ENCODE data around the gene EEF1AKMT3.
"Not testable (repeated sequence)": the region's sequence is repeated elsewhere in the genome, so short reads cannot be mapped to it uniquely, and the experiment has no call there.

The EEF1AKMT3 gene

DNA sequence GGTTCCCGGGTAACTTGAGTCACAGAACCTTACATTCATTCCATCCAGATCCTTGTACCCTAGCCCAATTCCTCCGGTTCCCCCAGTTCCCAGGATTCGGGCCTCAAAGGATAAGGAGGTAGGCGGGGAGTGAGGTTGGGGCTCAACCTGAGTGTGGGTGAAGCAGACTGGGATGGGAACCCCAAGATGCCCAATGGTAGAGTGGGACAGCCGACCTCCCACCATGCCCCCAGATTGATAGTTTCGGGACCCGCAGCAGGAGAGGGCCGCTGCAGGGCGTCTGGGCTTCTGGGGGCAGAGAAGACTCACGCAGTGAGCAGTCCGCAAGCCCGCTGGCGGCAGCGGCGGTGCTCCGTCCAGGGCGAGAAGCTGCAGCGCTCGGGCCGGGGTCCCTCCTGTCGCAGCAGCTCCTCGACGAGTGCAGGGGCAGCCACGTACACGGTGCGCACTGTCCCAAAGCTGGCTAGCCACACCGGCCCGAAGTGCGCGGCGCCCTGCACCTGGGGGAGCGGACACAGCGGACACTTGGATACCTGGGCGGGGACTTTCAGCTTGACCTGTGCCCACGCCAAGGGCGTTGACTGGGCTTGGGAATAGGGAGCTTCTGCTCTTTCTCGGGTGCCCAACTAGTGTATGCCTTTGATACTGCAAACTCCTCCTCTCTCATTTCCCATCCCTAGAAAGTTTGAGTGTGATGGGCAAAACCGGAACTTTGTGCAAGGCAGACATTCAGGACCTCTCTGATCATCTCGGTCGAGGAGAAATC is 6.5 kb upstream of the EEF1AKMT3 start:
- peak; percentile 15 to 17 for ATAC-seq

DNA sequence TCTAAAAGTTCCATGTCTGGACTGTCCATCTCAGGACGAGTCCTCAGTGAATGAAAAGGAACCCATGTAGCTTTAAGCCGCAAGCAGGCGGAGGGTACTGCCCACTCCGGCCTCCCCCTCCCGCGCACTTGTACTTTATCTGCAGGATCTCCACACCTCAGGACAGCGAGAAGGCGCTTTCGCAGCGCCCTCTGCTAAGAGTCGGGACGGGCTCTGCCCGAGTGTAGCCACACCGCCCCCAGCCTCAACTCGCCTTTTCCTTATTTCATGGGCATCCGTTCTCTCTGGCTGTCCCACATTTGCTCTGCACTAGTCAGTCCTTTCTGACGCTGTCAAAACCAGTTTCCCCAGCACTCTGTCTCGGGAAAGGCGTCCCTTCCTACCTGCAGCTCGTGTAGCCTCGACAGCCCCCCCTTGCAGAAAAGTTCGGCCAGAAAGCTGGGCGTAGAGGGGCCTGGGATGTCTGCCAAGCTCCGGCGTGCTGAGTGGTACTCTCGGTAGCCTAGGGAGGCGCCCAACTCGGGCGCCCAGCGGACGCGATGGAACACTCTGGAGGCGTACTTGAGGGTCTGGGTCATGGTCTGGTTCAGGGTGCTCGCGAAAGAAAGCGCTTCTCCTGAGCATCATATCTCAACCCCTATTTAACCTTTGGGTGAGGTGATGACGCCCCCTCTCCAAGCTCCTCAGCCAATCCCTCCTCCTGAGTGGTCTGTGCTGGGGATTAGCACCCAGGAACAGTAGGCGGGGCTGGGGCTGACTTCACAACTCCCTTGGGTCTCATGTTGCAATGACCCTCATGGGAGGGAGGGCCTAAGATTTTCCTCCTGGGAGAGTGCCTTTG is 5.7 kb upstream of the EEF1AKMT3 start, which contains the start of gene CYP27B1:
Gene CYP27B1, minus strand, starts transcription at position 615 of the 841 bp plus-strand sequence. Its CDS starts 37 bp downstream, at position 578.
- ATAC-seq: no peak

DNA sequence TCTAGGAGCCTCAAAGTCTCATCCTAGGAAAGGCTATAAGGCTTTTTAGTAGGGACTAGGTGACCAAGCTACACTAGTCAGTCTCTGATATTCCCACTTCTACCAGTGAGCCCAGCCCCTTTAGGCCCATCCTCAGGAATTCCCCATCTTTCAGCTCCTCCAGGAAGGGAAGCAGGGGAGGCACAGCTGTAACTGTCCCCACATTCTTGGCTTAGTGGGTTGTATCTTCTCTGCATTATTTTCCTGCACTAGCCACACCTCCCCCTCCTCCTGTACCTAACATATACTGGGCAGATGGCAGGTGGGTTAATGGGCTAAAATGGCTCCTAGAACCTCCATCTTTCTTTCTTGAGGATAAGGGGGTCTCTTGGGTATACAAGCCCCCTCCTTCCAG is 5.1 kb upstream of the EEF1AKMT3 start:
- no peak for ATAC-seq

DNA sequence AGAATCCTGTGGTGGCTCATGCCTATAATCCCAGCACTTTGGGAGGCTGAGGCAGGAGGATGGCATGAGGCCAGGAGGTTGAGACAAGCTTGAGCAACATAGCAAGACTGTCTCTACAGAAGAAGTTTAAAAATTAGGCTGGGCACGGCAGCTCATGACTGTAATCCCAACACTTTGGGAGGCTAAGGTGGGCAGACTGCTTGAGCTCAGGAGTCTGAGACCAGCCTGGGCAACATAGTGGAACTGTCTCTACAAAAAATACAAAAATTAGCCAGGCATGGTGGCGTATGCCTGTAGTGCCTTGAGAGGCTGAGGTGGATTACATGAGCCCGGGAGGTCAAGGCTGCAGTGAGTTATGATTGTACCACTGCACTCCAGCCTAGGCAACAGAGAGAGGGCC is 4.5 kb upstream of the EEF1AKMT3 start:
- no peak for ATAC-seq

DNA sequence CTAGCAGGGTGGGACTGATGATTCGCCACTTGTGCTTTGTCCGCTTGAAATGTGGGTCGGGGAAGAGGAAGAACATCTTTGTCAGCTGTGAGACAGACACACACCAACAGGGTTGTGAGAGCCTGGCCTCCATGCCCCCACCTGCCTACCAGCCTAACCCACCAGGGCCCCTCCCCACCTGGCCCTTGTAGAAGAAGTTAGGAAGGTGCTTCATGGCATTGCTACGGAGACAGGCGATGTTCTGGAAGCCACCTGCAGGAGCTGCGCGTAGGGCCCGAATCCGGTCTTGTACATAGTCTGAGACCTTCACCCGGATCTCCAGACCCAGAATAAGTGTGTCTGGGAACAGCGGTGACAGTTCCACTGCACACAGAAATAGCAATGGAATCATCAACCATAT is 2.8 kb upstream of the EEF1AKMT3 start:
- ATAC-seq: no peak

DNA sequence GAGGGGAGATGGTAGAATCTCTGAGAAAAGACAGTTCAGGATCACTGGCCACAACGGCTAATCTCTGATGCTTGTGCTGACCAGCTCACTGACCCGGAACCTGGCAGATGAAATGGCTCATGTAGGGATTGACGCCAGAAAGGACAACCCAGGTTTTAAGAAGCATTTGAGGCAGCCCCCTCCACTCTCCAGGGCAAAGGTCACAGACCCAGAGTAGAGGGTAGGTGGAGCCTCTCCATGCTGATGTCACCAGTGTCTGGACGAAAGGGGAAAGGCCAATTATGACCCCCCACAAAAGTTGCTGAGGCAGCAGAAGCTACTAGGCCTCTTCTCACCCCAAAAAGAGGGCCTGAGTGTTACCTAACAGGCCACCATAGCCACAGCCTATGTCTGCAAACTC is 1.7 kb upstream of the EEF1AKMT3 start:
- no peak for ATAC-seq

DNA sequence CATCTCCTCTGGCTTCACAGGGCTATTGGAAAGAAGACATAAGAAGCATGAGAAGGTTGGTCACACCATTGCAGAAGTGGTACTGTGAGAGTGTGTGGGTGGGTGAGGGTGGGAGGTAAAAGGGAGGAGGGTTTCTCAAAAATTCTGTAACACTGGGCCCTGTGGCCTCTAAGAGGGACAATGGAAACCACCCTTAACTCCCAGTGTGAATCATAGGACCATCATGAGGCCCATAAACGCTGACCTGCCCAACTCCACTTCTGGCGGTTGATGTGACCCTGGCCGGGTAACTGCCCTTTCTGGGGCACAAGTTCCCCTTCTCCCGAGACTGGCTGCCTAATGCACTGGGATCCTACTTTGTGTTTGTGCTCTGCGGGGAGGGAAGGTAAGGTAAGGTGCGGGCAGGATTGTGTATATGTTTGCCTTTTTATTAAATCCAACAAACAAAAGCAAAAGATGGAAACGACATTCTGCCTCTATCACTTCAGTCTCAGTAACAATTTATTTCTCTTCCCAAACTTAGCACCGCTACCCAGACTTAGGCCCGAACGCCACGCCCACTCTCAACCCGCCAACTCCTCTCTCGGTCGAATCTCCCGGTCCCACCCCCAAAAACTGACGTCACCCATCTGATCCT is 1.1 kb upstream of the EEF1AKMT3 start:
- peak; percentile 77 to 80 for ATAC-seq

DNA sequence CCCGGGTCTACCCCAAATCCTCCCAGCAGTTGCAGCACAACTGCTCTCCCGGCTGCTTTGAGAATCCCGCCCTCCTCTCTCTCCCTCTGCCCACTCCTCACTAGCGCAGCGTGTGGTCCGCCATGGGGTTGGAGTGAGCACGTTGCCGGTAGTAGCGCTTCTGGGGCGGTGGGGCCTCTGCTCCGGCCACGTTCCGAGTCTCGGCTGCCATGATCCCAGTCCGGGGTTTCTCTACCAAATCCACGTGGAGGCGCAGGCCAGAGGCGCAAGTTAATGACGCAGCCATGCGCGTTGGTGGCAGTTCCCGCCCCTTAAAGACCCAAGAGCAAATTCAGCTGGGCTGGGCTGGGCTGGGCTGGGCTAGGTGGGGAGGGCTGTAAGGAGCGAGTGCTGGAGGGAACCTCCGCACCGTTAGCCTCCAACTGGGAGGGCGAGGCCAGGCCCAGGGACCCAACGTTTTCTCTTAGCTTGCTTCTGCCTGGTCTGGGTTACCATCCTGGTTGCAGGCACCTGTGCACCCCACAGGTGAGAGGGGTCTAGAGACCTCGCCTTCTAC is 463 bp upstream of the EEF1AKMT3 start, which contains the start of gene METTL1:
Gene METTL1, minus strand, starts transcription at position 233 of the 556 bp plus-strand sequence. Its CDS starts 22 bp downstream, at position 211.
- peak; percentile 89 to 93 for ATAC-seq

DNA sequence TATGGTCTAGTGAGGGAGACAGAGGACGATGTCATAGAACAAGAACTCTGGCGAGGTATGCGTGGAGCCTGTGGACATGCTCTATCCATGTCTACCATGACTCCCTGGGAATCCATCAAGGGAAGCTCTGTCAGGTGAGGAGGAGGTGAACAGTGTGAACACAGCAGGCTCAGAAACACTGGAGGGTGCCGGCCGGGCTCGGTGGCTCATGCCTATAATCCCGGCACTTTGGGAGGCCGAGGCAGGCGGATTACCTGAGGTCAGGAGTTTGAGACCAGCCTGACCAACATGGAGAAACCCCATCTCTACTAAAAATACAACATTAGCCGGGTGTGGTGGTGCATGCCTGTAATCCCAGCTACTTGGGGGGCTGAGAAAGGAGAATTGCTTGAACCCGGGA is 2.2 kb downstream of the EEF1AKMT3 start:
- ATAC-seq: not testable (repeated sequence)

DNA sequence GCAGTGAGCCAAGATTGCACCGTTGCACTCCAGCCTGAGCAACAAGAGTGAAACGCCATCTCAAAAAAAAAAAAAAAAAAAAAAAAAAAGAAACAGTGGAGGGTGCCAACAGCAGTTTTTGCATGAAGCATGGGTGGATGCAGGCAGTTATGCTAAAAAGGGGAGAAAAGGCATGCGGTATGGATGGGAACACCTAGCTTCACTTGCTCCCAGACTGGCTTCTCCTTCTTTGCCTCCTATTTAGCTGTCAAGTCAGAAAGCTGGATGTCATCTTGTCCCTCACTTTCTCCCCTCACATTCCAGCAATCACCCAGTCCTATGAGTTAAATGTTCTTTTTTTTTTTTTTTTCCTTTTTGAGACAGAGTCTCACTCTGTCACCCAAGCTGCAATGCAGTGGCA is 2.6 kb downstream of the EEF1AKMT3 start:
- no peak for ATAC-seq

DNA sequence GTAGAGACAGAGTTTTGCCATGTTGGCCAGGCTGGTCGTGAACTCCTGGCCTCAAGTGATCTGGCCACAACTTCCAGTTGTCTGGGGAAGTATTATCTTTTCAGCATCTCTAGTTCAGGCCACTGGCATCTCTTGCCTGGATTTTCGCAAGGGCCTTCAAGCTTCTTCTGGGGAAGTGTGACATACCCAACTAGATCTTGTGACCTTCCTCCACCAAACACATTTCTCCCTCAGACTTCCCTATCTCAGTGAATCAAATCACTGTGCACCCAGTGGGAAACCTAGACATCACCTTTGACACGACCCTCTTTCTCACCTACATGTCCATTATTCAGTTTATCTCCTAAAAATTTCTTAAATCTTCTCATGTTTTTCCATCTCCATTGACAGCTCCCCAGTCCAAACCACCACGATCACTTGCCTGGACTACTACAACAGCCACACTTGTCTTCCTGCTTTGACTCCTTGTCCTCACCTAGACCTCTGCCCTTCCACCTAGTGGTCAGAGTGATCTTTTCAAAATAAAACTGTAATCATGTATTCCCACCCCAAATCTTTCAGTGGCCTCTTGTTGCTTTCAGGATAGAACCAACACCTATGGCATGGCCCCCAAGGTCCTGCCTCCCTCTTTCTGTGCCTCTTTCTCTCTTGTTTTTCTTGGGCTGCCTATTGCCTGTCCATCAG is 3.3 kb downstream of the EEF1AKMT3 start:
- ATAC-seq: no peak

DNA sequence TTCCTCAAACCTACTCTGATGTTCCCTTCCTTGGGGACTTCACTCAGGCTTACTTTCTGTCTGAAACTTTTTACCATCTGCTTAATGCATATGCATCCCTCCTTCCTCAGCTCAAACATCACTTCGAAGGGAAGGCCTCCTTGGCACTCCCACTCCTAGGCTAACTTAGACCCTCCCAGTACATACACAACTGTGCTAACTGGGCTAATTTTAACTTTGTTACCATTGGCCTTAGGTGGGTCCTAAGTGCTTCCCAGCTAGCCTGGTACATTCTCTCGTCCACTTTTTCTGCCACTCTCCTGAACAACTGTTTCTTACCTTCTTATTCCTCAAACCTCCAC is 3.8 kb downstream of the EEF1AKMT3 start:
- ATAC-seq: no peak

DNA sequence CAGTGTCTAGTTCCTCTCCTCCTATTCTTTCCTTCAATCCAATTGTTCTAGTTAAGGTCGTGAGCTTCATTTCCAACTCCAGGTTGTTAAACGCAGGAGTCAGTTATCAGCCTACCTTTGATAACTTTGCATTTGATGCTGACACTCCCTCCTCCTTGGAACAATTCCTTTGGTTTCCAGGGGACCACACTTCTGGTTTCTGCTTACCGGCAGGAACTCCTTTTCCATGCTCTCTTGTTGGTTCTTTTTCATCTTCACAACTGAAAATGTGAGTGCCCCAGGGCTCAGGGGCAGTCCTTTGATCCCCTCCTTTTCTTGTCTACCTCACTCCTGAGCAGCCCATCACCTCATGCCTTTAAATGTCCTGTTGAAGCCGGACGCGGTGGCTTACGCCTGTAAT is 5.0 kb downstream of the EEF1AKMT3 start:
- no peak for ATAC-seq

DNA sequence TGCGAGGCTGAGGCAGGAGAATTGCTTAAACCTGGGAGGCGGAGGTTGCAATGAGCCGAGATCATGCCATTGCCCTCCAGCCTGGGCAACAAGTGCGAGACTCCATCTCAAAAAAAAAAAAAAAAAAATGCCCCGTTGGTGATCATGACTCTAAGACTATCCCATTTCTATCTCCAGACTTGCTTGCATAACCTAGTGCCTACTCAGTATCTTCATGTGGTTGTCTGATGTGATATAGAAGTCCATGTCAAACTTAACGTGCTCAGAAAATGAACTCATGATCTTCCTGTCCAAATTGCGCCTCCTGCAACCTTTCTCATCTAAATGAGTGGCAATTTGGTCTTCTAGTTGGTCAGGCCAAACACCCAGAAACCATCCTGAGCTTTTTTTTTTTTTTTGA is 5.5 kb downstream of the EEF1AKMT3 start:
- no peak for ATAC-seq

DNA sequence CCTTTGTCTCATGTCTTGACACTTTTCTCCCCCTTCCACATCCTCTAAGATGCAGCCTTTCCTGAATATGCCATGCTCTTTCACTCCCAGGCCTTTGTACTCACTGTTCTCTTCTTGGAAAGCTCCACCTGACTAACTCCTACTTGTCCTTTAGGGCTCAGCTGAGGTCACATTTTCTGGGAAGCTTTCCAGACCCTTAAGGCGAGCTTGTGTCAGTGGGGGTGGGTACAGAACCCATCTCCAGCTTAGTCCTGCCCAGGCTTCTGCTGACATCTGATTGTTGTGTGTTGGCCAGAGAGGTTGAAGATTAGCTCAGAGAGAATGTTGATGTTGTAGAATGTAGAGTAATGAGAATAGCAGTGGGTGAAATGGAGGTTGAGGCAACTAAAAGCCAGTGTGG is 7.3 kb downstream of the EEF1AKMT3 start:
- ATAC-seq: no peak

DNA sequence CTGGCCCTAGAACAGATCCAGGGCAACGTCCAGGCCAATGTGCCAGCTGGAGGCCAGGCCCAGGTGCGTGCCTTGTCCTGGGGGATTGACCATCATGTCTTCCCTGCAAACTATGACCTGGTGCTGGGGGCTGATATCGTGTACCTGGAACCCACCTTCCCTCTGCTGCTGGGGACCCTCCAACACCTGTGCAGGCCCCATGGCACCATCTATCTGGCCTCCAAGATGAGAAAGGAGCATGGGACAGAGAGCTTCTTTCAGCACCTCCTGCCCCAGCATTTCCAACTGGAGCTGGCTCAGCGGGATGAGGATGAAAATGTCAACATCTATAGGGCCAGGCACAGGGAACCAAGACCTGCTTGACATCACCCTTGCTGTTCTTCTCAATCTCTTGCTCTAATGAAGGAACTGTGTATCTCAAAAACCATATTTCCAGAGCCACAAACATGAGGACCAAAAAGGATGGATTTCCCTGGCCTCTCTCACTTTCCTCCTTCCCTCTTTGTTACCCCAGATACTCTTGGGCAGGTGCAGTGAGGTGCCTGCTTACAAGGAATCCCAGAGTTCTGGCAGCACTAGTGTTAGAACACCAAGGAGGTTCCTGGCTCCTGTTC is 8.0 kb downstream of the EEF1AKMT3 start:
- no peak for ATAC-seq

DNA sequence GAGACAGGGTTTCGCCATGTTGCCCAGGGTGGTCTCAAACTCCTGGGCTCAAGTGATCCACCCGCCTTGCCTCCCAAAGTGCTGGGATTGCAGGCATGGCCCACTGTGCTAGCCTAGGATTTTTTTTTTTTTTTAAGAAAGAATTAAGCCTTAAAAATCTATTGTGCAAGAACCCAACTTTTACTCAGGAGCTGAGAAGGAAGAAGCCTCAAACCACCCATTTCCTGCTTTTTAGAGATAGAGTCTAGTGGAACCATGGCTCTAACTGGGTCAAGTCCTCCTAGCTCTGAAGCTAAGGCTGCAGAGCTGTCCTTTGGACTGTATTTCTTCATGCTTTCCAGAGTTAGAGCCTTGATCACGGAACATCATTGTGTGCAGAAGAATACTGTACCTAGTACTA is 8.8 kb downstream of the EEF1AKMT3 start:
- ATAC-seq: no peak

DNA sequence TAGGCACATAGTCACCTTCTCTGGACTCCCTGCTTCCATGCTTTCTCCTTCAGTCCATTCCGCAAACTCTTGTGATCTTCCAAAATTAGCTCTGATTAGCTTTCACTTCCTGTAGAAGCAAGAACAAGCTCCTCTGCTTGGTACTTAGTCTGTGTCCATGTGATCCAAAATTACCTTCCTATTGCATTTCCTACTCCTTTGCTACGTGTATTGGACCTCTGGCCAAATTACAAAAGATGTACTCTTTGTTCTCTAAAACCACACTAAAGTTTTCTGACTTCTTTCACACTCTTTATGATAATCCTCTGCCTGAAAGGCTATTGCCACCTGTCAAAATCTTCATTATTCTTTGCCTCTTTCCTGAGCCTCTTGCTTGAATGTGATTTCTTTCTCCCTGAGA is 9.4 kb downstream of the EEF1AKMT3 start:
- no peak for ATAC-seq

DNA sequence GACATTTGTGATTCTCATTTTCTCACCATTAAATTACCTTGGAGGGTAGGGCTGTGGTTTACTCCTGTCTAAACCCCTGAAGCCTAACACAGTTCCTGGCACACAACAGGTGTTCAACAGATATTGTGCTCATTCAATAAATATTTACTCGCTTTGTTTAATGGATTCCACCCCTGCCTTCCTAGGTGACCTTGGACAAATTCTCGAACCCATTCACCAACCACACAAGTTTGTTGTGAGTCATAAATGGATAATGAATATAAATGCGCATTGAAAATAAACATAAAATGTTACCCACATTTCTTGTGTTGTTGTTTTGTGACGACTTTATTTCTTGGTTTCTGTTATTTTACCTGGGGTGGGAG is 9.8 kb downstream of the EEF1AKMT3 start:
- ATAC-seq: peak in 1 of 2 donors; percentile 3

DNA sequence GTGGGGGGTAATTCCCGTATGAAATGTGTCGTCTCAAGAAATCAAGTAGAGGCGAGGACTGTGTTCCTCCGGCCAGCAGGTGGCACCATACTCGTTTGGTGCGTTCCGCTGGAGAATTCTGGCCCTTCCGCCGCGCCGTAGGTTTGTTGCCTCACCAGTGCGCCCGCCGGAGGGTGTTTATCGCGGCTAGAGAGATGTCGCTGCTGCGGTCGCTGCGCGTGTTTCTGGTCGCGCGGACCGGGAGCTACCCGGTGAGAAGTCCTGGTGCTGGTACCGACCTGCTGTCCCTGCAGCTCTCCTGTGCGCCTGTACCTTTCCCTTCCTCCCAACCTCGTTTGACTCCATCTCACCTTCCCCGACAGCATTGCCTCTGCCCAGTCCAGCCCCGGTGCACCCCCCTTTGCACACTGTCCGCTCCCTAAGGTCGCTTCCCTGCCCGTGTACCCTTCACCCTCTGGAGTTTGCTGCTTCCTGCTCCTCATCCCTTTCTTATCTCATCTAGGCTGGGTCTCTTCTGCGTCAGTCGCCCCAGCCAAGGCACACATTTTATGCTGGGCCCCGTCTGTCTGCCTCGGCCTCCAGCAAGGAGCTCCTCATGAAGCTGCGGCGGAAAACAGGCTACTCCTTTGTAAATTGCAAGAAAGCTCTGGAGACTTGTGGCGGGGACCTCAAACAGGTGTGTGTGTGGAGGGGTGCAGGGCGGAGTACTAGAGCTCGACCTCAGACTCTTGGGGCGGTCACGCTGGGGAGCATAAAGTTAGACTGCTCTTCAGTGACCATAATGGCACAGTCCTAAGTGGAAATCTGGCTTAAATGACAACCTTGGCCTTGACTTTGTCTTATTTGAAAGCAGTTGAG is 10.4 kb downstream of the EEF1AKMT3 start, which contains the start of gene TSFM:
Gene TSFM, plus strand, starts transcription at position 180 of the 858 bp plus-strand sequence. Its CDS starts 15 bp downstream, at position 195.
- peak; percentile 94 to 95 for ATAC-seq

DNA sequence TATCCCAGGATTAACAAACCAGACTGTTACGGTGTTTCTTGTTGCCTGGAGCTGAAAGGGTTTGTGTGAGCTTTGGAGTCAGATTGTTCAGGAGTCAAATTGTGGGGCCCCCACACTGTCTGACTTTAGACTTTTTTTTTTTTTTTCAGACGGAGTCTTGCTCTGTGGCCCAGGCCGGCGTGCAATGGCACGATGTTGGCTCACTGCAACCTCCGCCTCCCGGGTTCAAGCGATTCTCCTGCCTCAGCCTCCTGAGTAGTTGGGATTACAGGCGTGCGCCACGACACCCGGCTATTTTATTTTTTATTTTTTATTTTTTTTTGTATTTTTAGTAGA is 11.0 kb downstream of the EEF1AKMT3 start:
- no peak for ATAC-seq

Measured in activated CD4-positive, CD25-positive, alpha-beta regulatory T cell treated with anti-CD3 and anti-CD28 coated beads, Interleukin-2, amount 50 U/mL, for 24 hours (primary cell).